Activated naive CD8-positive, alpha-beta T cell treated with anti-CD3 and anti-CD28 coated beads for 36 hours (primary cell): Measurements from ENCODE around the gene POLR1D. TPM values are rescaled to one million over a fixed set of nuclear protein-coding genes. Genes with fewer than 3 reads are reported as not detected.
"Not testable (repeated sequence)": the region's sequence is repeated elsewhere in the genome, so short reads cannot be mapped to it uniquely, and the experiment has no call there.

Experiments
- DNase-seq: peaks from one replicate; pipeline ENCODE4 v3.0.0; 2021
- H3K27ac Mint-ChIP-seq: one replicate; pipeline ENCODE4 v1.8.0; 2022; ENCODE audit warnings: mild to moderate bottlenecking, moderate library complexity, mixed read lengths
- H3K27me3 Mint-ChIP-seq: one replicate; pipeline ENCODE4 v1.8.0; 2022; ENCODE audit warnings: mild to moderate bottlenecking, mixed read lengths
- H3K36me3 Mint-ChIP-seq: one replicate; pipeline ENCODE4 v1.8.0; 2021; ENCODE audit warnings: mild to moderate bottlenecking, mixed read lengths
- H3K4me1 Mint-ChIP-seq: one replicate; pipeline ENCODE4 v1.8.0; 2021; ENCODE audit warnings: mixed read lengths
- H3K4me3 Mint-ChIP-seq: one replicate; pipeline ENCODE4 v1.8.0; 2022; ENCODE audit warnings: mild to moderate bottlenecking, moderate library complexity, mixed read lengths
- H3K9me3 Mint-ChIP-seq: one replicate; pipeline ENCODE4 v1.8.0; 2022; ENCODE audit warnings: mixed read lengths
- total RNA-seq, 2 experiments: library from RNA; stranded (reverse); gene quantifications; one replicate each; pipeline ENCODE4 v1.2.3, GENCODE V29; 2021

Gene POLR1D
- total RNA-seq, 2 experiments from 2014 or later = 162 to 165 TPM

- H3K4me1 Mint-ChIP-seq = peaks cover 56% of the 10 kb centered on the region
- DNase-seq = no peak
- no peaks in the 10 kb centered on the region for H3K27me3 Mint-ChIP-seq
- H3K9me3 Mint-ChIP-seq = no peaks in the 10 kb centered on the region
- H3K36me3 Mint-ChIP-seq = peaks cover 66% of the 10 kb centered on the region
- no peak overlapping the region for H3K27ac Mint-ChIP-seq
- H3K4me3 Mint-ChIP-seq = peak overlapping the region; percentile 3
Observed at GRCh38 chr13:27624071-27624470, 2.4 kb downstream of the POLR1D start.

- H3K36me3 Mint-ChIP-seq = peaks cover 76% of the 10 kb centered on the region
- H3K27me3 Mint-ChIP-seq = no peaks in the 10 kb centered on the region
- no peak overlapping the region for H3K4me3 Mint-ChIP-seq
- DNase-seq = no peak
- H3K27ac Mint-ChIP-seq = no peak overlapping the region
- peaks cover 59% of the 10 kb centered on the region for H3K4me1 Mint-ChIP-seq
- H3K9me3 Mint-ChIP-seq = no peaks in the 10 kb centered on the region
Observed at GRCh38 chr13:27625839-27626238, 4.1 kb downstream of the POLR1D start.

GRCh38 chr13:27627380-27627779 lies 5.7 kb downstream of the POLR1D start:
- Mint-ChIP-seq H3K4me3 (no peak overlapping the region), H3K27me3 (no peaks in the 10 kb centered on the region), H3K4me1 (peaks cover 65% of the 10 kb centered on the region), H3K36me3 (peaks cover 83% of the 10 kb centered on the region), H3K9me3 (no peaks in the 10 kb centered on the region), H3K27ac (no peak overlapping the region)
- no peak for DNase-seq

GRCh38 chr13:27628081-27628480 lies 6.4 kb downstream of the POLR1D start:
- Mint-ChIP-seq H3K4me3 (no peak overlapping the region), H3K4me1 (peaks cover 63% of the 10 kb centered on the region), H3K27ac (no peak overlapping the region), H3K36me3 (peaks cover 81% of the 10 kb centered on the region), H3K9me3 (no peaks in the 10 kb centered on the region), H3K27me3 (no peaks in the 10 kb centered on the region)
- no peak for DNase-seq

- not testable (repeated sequence) for H3K27ac Mint-ChIP-seq, H3K9me3 Mint-ChIP-seq, H3K27me3 Mint-ChIP-seq, DNase-seq, H3K4me3 Mint-ChIP-seq
- Mint-ChIP-seq H3K4me1 (peaks cover 56% of the 10 kb centered on the region), H3K36me3 (peaks cover 76% of the 10 kb centered on the region)
Observed at GRCh38 chr13:27628766-27629165, 7.1 kb downstream of the POLR1D start.

GRCh38 chr13:27631156-27631555 lies 9.5 kb downstream of the POLR1D start:
- no peak overlapping the region for H3K27ac Mint-ChIP-seq
- no peak overlapping the region for H3K4me3 Mint-ChIP-seq
- peaks cover 54% of the 10 kb centered on the region for H3K4me1 Mint-ChIP-seq
- no peak for DNase-seq
- H3K36me3 Mint-ChIP-seq = peaks cover 57% of the 10 kb centered on the region
- no peaks in the 10 kb centered on the region for H3K9me3 Mint-ChIP-seq
- H3K27me3 Mint-ChIP-seq = no peaks in the 10 kb centered on the region

- no peak overlapping the region for H3K4me3 Mint-ChIP-seq
- peaks cover 55% of the 10 kb centered on the region for H3K36me3 Mint-ChIP-seq
- no peaks in the 10 kb centered on the region for H3K27me3 Mint-ChIP-seq
- no peak for DNase-seq
- H3K9me3 Mint-ChIP-seq = no peaks in the 10 kb centered on the region
- no peak overlapping the region for H3K27ac Mint-ChIP-seq
- peaks cover 54% of the 10 kb centered on the region for H3K4me1 Mint-ChIP-seq
Observed at GRCh38 chr13:27631665-27632064, 10.0 kb downstream of the POLR1D start.

GRCh38 chr13:27632214-27632613 lies 10.5 kb downstream of the POLR1D start:
- no peak overlapping the region for H3K27ac Mint-ChIP-seq
- no peak overlapping the region for H3K4me3 Mint-ChIP-seq
- no peak for DNase-seq

GRCh38 chr13:27632648-27633047 lies 11.0 kb downstream of the POLR1D start:
- H3K4me1 Mint-ChIP-seq = peaks cover 53% of the 10 kb centered on the region
- DNase-seq = no peak
- H3K9me3 Mint-ChIP-seq = no peaks in the 10 kb centered on the region
- peaks cover 46% of the 10 kb centered on the region for H3K36me3 Mint-ChIP-seq
- no peaks in the 10 kb centered on the region for H3K27me3 Mint-ChIP-seq
- H3K4me3 Mint-ChIP-seq = no peak overlapping the region
- no peak overlapping the region for H3K27ac Mint-ChIP-seq

More at GRCh38 chr13:27632214-27632613, 10.5 kb downstream of the POLR1D start:
- Mint-ChIP-seq H3K36me3 (peaks cover 51% of the 10 kb centered on the region), H3K27me3 (no peaks in the 10 kb centered on the region), H3K4me1 (peaks cover 55% of the 10 kb centered on the region), H3K9me3 (no peaks in the 10 kb centered on the region)

- H3K4me1 Mint-ChIP-seq = peaks cover 52% of the 10 kb centered on the region
- H3K4me3 Mint-ChIP-seq = no peak overlapping the region
- H3K27ac Mint-ChIP-seq = no peak overlapping the region
- H3K9me3 Mint-ChIP-seq = no peaks in the 10 kb centered on the region
- H3K27me3 Mint-ChIP-seq = no peaks in the 10 kb centered on the region
- DNase-seq = no peak
- peaks cover 33% of the 10 kb centered on the region for H3K36me3 Mint-ChIP-seq
Observed at GRCh38 chr13:27634231-27634630, 12.5 kb downstream of the POLR1D start.

- Mint-ChIP-seq H3K4me3 (no peak overlapping the region), H3K9me3 (no peaks in the 10 kb centered on the region), H3K36me3 (peaks cover 37% of the 10 kb centered on the region), H3K4me1 (peaks cover 54% of the 10 kb centered on the region), H3K27ac (no peak overlapping the region), H3K27me3 (no peaks in the 10 kb centered on the region)
- no peak for DNase-seq
Observed at GRCh38 chr13:27634791-27635190, 13.1 kb downstream of the POLR1D start.

- peaks cover 52% of the 10 kb centered on the region for H3K4me1 Mint-ChIP-seq
- no peaks in the 10 kb centered on the region for H3K9me3 Mint-ChIP-seq
- DNase-seq = no peak
- no peak overlapping the region for H3K4me3 Mint-ChIP-seq
- H3K27me3 Mint-ChIP-seq = no peaks in the 10 kb centered on the region
- H3K36me3 Mint-ChIP-seq = peaks cover 35% of the 10 kb centered on the region
- H3K27ac Mint-ChIP-seq = no peak overlapping the region
Observed at GRCh38 chr13:27635266-27635665, 13.6 kb downstream of the POLR1D start.

- H3K9me3 Mint-ChIP-seq = no peaks in the 10 kb centered on the region
- H3K36me3 Mint-ChIP-seq = peaks cover 20% of the 10 kb centered on the region
- H3K4me3 Mint-ChIP-seq = no peak overlapping the region
- H3K27me3 Mint-ChIP-seq = no peaks in the 10 kb centered on the region
- H3K4me1 Mint-ChIP-seq = peaks cover 42% of the 10 kb centered on the region
- no peak for DNase-seq
- peak overlapping the region; percentile 57 for H3K27ac Mint-ChIP-seq
Observed at GRCh38 chr13:27636589-27637288, 15.0 kb downstream of the POLR1D start.

- H3K36me3 Mint-ChIP-seq = peaks cover 16% of the 10 kb centered on the region
- H3K27ac Mint-ChIP-seq = no peak overlapping the region
- DNase-seq = no peak
- no peaks in the 10 kb centered on the region for H3K9me3 Mint-ChIP-seq
- no peak overlapping the region for H3K4me3 Mint-ChIP-seq
- H3K4me1 Mint-ChIP-seq = peaks cover 47% of the 10 kb centered on the region
- no peaks in the 10 kb centered on the region for H3K27me3 Mint-ChIP-seq
Observed at GRCh38 chr13:27637289-27637626, 15.6 kb downstream of the POLR1D start.

- DNase-seq = no peak
- Mint-ChIP-seq H3K27me3 (no peaks in the 10 kb centered on the region), H3K4me1 (peaks cover 43% of the 10 kb centered on the region), H3K9me3 (no peaks in the 10 kb centered on the region), H3K4me3 (no peak overlapping the region), H3K27ac (no peak overlapping the region), H3K36me3 (peaks cover 10% of the 10 kb centered on the region)
Observed at GRCh38 chr13:27638001-27638400, 16.3 kb downstream of the POLR1D start.

- Mint-ChIP-seq H3K9me3 (no peaks in the 10 kb centered on the region), H3K27ac (no peak overlapping the region), H3K4me1 (peaks cover 48% of the 10 kb centered on the region), H3K36me3 (peaks cover 10% of the 10 kb centered on the region), H3K27me3 (no peaks in the 10 kb centered on the region), H3K4me3 (no peak overlapping the region)
- DNase-seq = no peak
Observed at GRCh38 chr13:27638521-27638920, 16.8 kb downstream of the POLR1D start.
